GM12878 (cell line): Measurements from ENCODE around the gene DNAJB4. TPM values are rescaled to one million over a fixed set of nuclear protein-coding genes. Genes with fewer than 3 reads are reported as not detected.

ENCODE experiments used
- ATAC-seq: fragments of 200-7000 bp; cut with Tn5 transposase; 3 replicates; pipeline ENCODE4 v1.9.1; 2020; ENCODE audit warnings: mild to moderate bottlenecking, moderate library complexity
- BruUV-seq: library from RNA; stranded (reverse); fragments of 400-500 nt; replicated peaks from 2 replicates; lab custom pipeline; 2021; lab: Mats Ljungman, UMichigan
- CTCF ChIA-PET: fragments of 300-600 bp; sonication (Branson Sonifier 250); formaldehyde crosslinking; extraction: SDS; loops from one replicate; lab custom pipeline; 2021; ENCODE audit warnings: inconsistent platforms; lab: Yijun Ruan, JAX
- POLR2A ChIA-PET: fragments of 350-600 bp; formaldehyde crosslinking; extraction: SDS; loops from one replicate; lab custom pipeline; 2021; ENCODE audit warnings: inconsistent platforms; lab: Charles Lee
- RAD21 ChIA-PET: fragments of 300-600 bp; sonication (Branson Sonifier 250); formaldehyde crosslinking; loops from one replicate; lab custom pipeline; 2023; ENCODE audit warnings: antibody characterized with exemption; ENCODE audit not compliant: unreplicated experiment; lab: Charles Lee
- SMC1A ChIA-PET: fragments of 300-600 bp; sonication (Branson Sonifier 250); formaldehyde crosslinking; loops from one replicate; lab custom pipeline; 2023; ENCODE audit not compliant: unreplicated experiment, uncharacterized antibody; lab: Charles Lee
- DNase-seq: peaks from one replicate; pipeline ENCODE4 v3.0.0-alpha.2; 2011; ENCODE audit warnings: low read depth, low spot score
- FAIRE-seq: peaks from 3 replicates; lab custom pipeline; 2011; peaks lifted over from hg19 to GRCh38; lab: Jason Lieb, UNC
- H2AFZ ChIP-seq: 2 replicates; pipeline ENCODE4 v1.6.0; 2011; ENCODE audit warnings: low read depth, low read length, control low read depth; ENCODE audit not compliant: control insufficient read depth
- H3K27ac ChIP-seq: 2 replicates; pipeline ENCODE4 v1.5.1; 2011; ENCODE audit warnings: control low read depth; ENCODE audit not compliant: control insufficient read depth, insufficient read depth
- H3K27me3 ChIP-seq, 2 experiments: replicated peaks in 1 of 2; 2 replicates each; pipeline versions ENCODE4 v1.6.0 to v1.6.1; 2011; ENCODE audit warnings: low read length in 1 of 2; ENCODE audit not compliant: control insufficient read depth in 2 of 2, insufficient read depth in 2 of 2
- H3K36me3 ChIP-seq, 2 experiments: 2 replicates each; pipeline ENCODE4 v1.5.1; 2011; ENCODE audit warnings: low read length in 1 of 2; ENCODE audit not compliant: control insufficient read depth in 2 of 2, insufficient read depth in 2 of 2
- H3K4me1 ChIP-seq: 2 replicates; pipeline ENCODE4 v1.6.1; 2011; ENCODE audit warnings: mild to moderate bottlenecking, low read length, moderate library complexity, mixed read lengths; ENCODE audit not compliant: control insufficient read depth, insufficient read depth
- H3K4me2 ChIP-seq: 2 replicates; pipeline ENCODE4 v1.6.0; 2011; ENCODE audit warnings: control low read depth; ENCODE audit not compliant: control insufficient read depth, insufficient read depth
- H3K4me3 ChIP-seq: fragments of 200-600 bp; sonication (generic); 2 replicates; pipeline ENCODE4 v1.5.1; 2016
- H3K79me2 ChIP-seq: 2 replicates; pipeline ENCODE4 v1.6.0; 2011; ENCODE audit warnings: low read length; ENCODE audit not compliant: control insufficient read depth, insufficient read depth
- H3K9ac ChIP-seq: 2 replicates; pipeline ENCODE4 v1.8.0; 2011; ENCODE audit warnings: low read length, control low read depth, mixed read lengths; ENCODE audit not compliant: control insufficient read depth, insufficient read depth
- H3K9me3 ChIP-seq: replicated peaks from 3 replicates; pipeline ENCODE4 v1.5.1; 2011; ENCODE audit warnings: mild to moderate bottlenecking, low read length; ENCODE audit not compliant: control insufficient read depth, insufficient read depth
- H4K20me1 ChIP-seq: 2 replicates; pipeline ENCODE4 v1.6.0; 2011; ENCODE audit not compliant: control insufficient read depth, insufficient read depth
- BRCA1 ChIP-seq: IDR thresholded peaks from 2 replicates; pipeline ENCODE4 v1.6.1; 2011; ENCODE audit warnings: low read depth, low read length, improper control_type of control experiment
- CBFB ChIP-seq: IDR thresholded peaks from 2 replicates; pipeline ENCODE4 v1.6.1; 2016; ENCODE audit warnings: antibody characterized with exemption, low read depth
- CBX5 ChIP-seq: sonication (generic); IDR thresholded peaks from 2 replicates; pipeline ENCODE4 v1.6.1; 2016; ENCODE audit warnings: low read depth, moderate library complexity, mild to moderate bottlenecking, inconsistent platforms
- CHD1 ChIP-seq: IDR thresholded peaks from 2 replicates; pipeline ENCODE4 v1.6.1; 2012; ENCODE audit warnings: low read depth, low read length, improper control_type of control experiment
- CHD2 ChIP-seq: IDR thresholded peaks from 2 replicates; pipeline ENCODE4 v1.6.1; 2011; ENCODE audit warnings: low read depth, low read length, improper control_type of control experiment, borderline replicate concordance
- EP300 ChIP-seq, 2 experiments: fragments of 150-350 bp in 1 of 2; IDR thresholded peaks; 2 replicates each; pipeline ENCODE4 v1.6.1; 2011 to 2012; ENCODE audit warnings: low read depth in 2 of 2, low read length in 2 of 2, borderline replicate concordance in 1 of 2, improper control_type of control experiment in 1 of 2, inconsistent platforms in 1 of 2; ENCODE audit not compliant: control insufficient read depth in 1 of 2
- PML ChIP-seq: IDR thresholded peaks from 2 replicates; pipeline ENCODE4 v1.6.1; 2012; ENCODE audit warnings: low read length, inconsistent platforms
- RCOR1 ChIP-seq: conservative IDR thresholded peaks from 2 replicates; pipeline ENCODE4 v1.6.1; 2012; ENCODE audit warnings: low read depth, low read length, improper control_type of control experiment
- RELA ChIP-seq: fragments of 450-650 bp; IDR thresholded peaks from 2 replicates; pipeline ENCODE4 v1.8.0; 2014; ENCODE audit warnings: borderline replicate concordance; ENCODE audit not compliant: partially characterized antibody
- RUNX3 ChIP-seq: IDR thresholded peaks from 2 replicates; pipeline ENCODE4 v1.6.1; 2012; ENCODE audit warnings: low read length, inconsistent platforms
- SMAD5 ChIP-seq: IDR thresholded peaks from 2 replicates; pipeline ENCODE4 v1.6.1; 2016; ENCODE audit warnings: antibody characterized with exemption, low read depth
- SMARCA5 ChIP-seq: fragments of 450-650 bp; IDR thresholded peaks from 2 replicates; pipeline ENCODE4 v1.6.1; 2017; ENCODE audit warnings: mild to moderate bottlenecking
- SP1 ChIP-seq: IDR thresholded peaks from one replicate; pipeline ENCODE4 v1.6.1; 2011; ENCODE audit warnings: low read depth, low read length
- SREBF1 ChIP-seq: IDR thresholded peaks from 2 replicates; pipeline ENCODE4 v1.6.1; 2012; ENCODE audit warnings: mild to moderate bottlenecking, low read length
- WRNIP1 ChIP-seq: IDR thresholded peaks from 2 replicates; pipeline ENCODE4 v1.6.1; 2011; ENCODE audit warnings: low read depth, low read length, improper control_type of control experiment, borderline replicate concordance
- ZNF274 ChIP-seq: IDR thresholded peaks from one replicate; pipeline ENCODE4 v1.8.0; 2011; ENCODE audit not compliant: insufficient read length, insufficient read depth
- ZNF592 ChIP-seq: fragments of 450-650 bp; IDR thresholded peaks from 2 replicates; pipeline ENCODE4 v1.6.1; 2017; ENCODE audit warnings: mild to moderate bottlenecking, moderate library complexity
- WGBS: methylation state at CpG from one replicate; pipeline ENCODE4 v1.1.6; 2016; ENCODE audit warnings: low lambda C conversion rate; ENCODE audit not compliant: insufficient replicate concordance, insufficient coverage; ENCODE audit errors: missing lambda C conversion rate; 5-methylcytosine and 5-hydroxymethylcytosine counted together
- in situ Hi-C: fragments of 300-500 bp; cut with MboI; formaldehyde crosslinking; loops from 9 replicates; pipeline ENCODE4 v1.14.3; 2018; ENCODE audit warnings: mixed read lengths
- intact Hi-C: fragments of 100-400 bp; cut with micrococcal nuclease; formaldehyde crosslinking; loops from one replicate; pipeline ENCODE4 v1.14.2; 2022; ENCODE audit not compliant: unreplicated experiment
- polyA plus RNA-seq, 11 experiments: library from polyadenylated mRNA; depleted of rRNA in 4 of 11; unstranded in 6 of 11; stranded (reverse) in 5 of 11; fragments of >200 nt; fragmentation: Nextera tagmentation in 4 of 11; fragmentation: Illumina TruSeq in 1 of 11; extraction: Ambion mirVana in 4 of 11; extraction: Trizol in 1 of 11; gene quantifications; 1 replicate in 1 of 11; 2 replicates in 10 of 11; pipeline versions ENCODE4 v1.2.1 to v1.2.3, GENCODE V29; 2011 to 2016; ENCODE audit warnings: inconsistent platforms in 2 of 11, missing spikeins in 2 of 11, low read depth in 1 of 11
- total RNA-seq, 4 experiments: library from RNA; depleted of rRNA in 3 of 4; stranded (reverse); fragments of >200 nt in 3 of 4; fragmentation: Illumina TruSeq in 1 of 4; extraction: Trizol in 1 of 4; gene quantifications; 2 replicates each; pipeline versions ENCODE4 v1.2.1 to v1.2.3, GENCODE V29; 2013 to 2021

Gene DNAJB4
- total and polyA plus RNA-seq, 10 of the 15 experiments (the other 5 are each of a cell fraction or from before 2014, with no cell fraction given): 3.8 to 10.5 (median 6.6) TPM

- RAD21 ChIA-PET: no interaction called here
- CTCF ChIA-PET: no interaction called here
- Histone ChIP-seq H3K27me3 (no peaks in the 10 kb centered on the region), H3K36me3 (peaks cover 12 to 55% of the 10 kb centered on the region in 2 experiments), H3K9me3 (no peaks in the 10 kb centered on the region), H2AFZ (no peak overlapping the region), H3K9ac (no peak overlapping the region), H3K79me2 (peaks cover 8% of the 10 kb centered on the region), H4K20me1 (0 out of 2 replicates have a peak, but pooled peaks cover 4% of the 10 kb centered on the region), H3K4me3 (no peak overlapping the region), H3K4me2 (no peak overlapping the region), H3K27ac (no peak overlapping the region), H3K4me1 (no peaks in the 10 kb centered on the region)
- 95% methylated on average over 2 of the region's 2 CpGs for WGBS
- FAIRE-seq (no peak), DNase-seq (no peak), ATAC-seq (no peak)
- BruUV-seq: no TSS peak
- TF ChIP-seq CHD1 (no peak), PML (no peak), EP300 (IDR thresholded peaks at IDR 0.05; ENCODE audit: borderline replicate concordance in 1 of 2, control insufficient read depth in 1 of 2, low read depth in 2 of 2, low read length in 2 of 2) (no peak), CBFB (no peak), RELA (no peak), RCOR1 (no peak), WRNIP1 (no peak), SP1 (no peak), RUNX3 (no peak), BRCA1 (no peak), ZNF274 (no peak), SREBF1 (no peak), CBX5 (no peak), ZNF592 (no peak), SMARCA5 (no peak), SMAD5 (no peak), CHD2 (no peak)
- in situ Hi-C loops: no loop called here
- POLR2A ChIA-PET: no interaction called here
- SMC1A ChIA-PET: interaction anchor here (4.8 kb wide), 1 partner anchor 11 kb away, joined by 15 read pairs; no protein-coding TSS in a partner anchor
- intact Hi-C loops: no loop called here
Measured at GRCh38 chr1:77958850-77959249, 45.9 kb upstream of the DNAJB4 start.
